Measurements from ENCODE around the gene IZUMO1. TPM values are rescaled to one million over a fixed set of nuclear protein-coding genes. Genes with fewer than 3 reads are reported as not detected.
A peak's percentile ranks its signal among the peaks of the same experiment; 100 is the strongest.

Gene IZUMO1
- total and polyA plus RNA-seq, 9 of the 15 experiments (the other 6 are each of a cell fraction or from before 2014, with no cell fraction given) = 0.14 to 2.1 (median 0.73) TPM

DNA sequence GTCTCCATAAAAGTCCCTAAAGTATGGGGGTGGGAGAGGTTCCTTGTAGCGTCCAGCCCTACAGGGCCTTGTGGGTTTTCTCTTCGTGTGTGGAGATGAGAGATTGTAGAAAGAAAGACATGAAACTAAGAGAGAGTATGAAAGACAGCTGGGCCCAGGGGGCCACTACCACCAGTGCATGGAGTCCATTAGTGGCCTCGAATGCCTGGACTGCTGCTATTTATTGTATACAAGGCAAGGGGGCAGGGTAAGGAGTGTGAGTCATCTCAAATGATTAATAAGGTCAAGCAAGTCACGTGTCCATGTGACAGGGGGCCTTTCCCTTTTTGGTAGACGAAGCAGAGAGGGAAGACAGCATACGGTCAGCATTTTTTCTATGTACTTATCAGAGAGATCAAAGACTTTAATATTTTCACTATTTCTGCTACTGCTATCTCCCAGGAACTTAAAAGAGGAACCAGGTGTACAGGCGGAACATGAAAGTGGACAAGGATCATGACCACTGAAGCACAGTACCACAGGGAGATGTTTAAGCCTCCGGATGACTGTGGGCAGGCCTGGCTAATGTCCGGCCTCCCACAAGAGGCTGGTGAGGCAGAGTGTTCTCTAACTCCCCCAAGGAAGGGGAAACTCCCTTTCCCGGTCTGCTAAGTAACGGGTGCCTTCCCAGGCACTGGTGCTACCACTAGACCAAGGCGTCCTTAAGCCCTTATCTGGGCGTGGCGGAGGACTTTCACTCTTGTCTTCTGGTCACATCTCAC is 34.1 kb upstream of the IZUMO1 start (continued):
- TF ChIP-seq, protein P1, sequence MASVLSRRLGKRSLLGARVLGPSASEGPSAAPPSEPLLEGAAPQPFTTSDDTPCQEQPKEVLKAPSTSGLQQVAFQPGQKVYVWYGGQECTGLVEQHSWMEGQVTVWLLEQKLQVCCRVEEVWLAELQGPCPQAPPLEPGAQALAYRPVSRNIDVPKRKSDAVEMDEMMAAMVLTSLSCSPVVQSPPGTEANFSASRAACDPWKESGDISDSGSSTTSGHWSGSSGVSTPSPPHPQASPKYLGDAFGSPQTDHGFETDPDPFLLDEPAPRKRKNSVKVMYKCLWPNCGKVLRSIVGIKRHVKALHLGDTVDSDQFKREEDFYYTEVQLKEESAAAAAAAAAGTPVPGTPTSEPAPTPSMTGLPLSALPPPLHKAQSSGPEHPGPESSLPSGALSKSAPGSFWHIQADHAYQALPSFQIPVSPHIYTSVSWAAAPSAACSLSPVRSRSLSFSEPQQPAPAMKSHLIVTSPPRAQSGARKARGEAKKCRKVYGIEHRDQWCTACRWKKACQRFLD (CRISPR knock-in tag; IDR thresholded peaks at IDR 0.05) = 0 out of 2 replicates have a peak, but pooled peaks have one; percentile 82
- TF ChIP-seq ERF (CRISPR knock-in tag; IDR thresholded peaks at IDR 0.05) (no peak), MAX (CRISPR knock-in tag; IDR thresholded peaks at IDR 0.05) (peak; percentile 35; the same call in 1 of the 2 replicates), PRMT5 (CRISPR knock-in tag; IDR thresholded peaks at IDR 0.05) (no peak), POLR2G (IDR thresholded peaks at IDR 0.05; ENCODE audit: low read depth, low read length) (peak; percentile 46; the same call in 1 of the 2 replicates), ZNF212 (CRISPR knock-in tag; IDR thresholded peaks at IDR 0.05) (no peak), ELF2 (CRISPR knock-in tag; IDR thresholded peaks at IDR 0.05) (0 out of 2 replicates have a peak, but pooled peaks have one; percentile 22), ZNF644 (tag; IDR thresholded peaks at IDR 0.05; ENCODE audit: low read depth) (peak; percentile 63; the same call in 1 of the 2 replicates), BDP1 (IDR thresholded peaks at IDR 0.05; ENCODE audit: insufficient read depth, insufficient read length) (no peak), POU5F1 (IDR thresholded peaks at IDR 0.05; ENCODE audit: borderline replicate concordance, low read depth, low read length, partially characterized antibody) (no peak), HMG20B (CRISPR knock-in tag; IDR thresholded peaks at IDR 0.05) (no peak), ZNF431 (CRISPR knock-in tag; IDR thresholded peaks at IDR 0.05) (no peak), SOX6 (IDR thresholded peaks at IDR 0.05) (peak; percentile 62), EWSR1 (IDR thresholded peaks at IDR 0.05; ENCODE audit: borderline replicate concordance, low read depth, partially characterized antibody) (no peak), MAFF (IDR thresholded peaks at IDR 0.05; ENCODE audit: low read length) (peak; percentile 66; the same call in 1 of the 2 replicates), TBP (optimal IDR thresholded peaks at IDR 0.05; ENCODE audit: low read depth, low read length) (peak; percentile 60), ATF6 (CRISPR knock-in tag; IDR thresholded peaks at IDR 0.05) (no peak), NCOR1 (IDR thresholded peaks at IDR 0.05) (peak; percentile 57), CREB1 (IDR thresholded peaks at IDR 0.05) (no peak), CREB1 (CRISPR knock-in tag; IDR thresholded peaks at IDR 0.05) (peak; percentile 51; the same call in 1 of the 2 replicates)
- TF ChIP-seq, protein P2, sequence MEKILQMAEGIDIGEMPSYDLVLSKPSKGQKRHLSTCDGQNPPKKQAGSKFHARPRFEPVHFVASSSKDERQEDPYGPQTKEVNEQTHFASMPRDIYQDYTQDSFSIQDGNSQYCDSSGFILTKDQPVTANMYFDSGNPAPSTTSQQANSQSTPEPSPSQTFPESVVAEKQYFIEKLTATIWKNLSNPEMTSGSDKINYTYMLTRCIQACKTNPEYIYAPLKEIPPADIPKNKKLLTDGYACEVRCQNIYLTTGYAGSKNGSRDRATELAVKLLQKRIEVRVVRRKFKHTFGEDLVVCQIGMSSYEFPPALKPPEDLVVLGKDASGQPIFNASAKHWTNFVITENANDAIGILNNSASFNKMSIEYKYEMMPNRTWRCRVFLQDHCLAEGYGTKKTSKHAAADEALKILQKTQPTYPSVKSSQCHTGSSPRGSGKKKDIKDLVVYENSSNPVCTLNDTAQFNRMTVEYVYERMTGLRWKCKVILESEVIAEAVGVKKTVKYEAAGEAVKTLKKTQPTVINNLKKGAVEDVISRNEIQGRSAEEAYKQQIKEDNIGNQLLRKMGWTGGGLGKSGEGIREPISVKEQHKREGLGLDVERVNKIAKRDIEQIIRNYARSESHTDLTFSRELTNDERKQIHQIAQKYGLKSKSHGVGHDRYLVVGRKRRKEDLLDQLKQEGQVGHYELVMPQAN (IDR thresholded peaks at IDR 0.05; ENCODE audit: borderline replicate concordance) = no peak
- TF ChIP-seq, protein P3, sequence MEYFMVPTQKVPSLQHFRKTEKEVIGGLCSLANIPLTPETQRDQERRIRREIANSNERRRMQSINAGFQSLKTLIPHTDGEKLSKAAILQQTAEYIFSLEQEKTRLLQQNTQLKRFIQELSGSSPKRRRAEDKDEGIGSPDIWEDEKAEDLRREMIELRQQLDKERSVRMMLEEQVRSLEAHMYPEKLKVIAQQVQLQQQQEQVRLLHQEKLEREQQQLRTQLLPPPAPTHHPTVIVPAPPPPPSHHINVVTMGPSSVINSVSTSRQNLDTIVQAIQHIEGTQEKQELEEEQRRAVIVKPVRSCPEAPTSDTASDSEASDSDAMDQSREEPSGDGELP (CRISPR knock-in tag; IDR thresholded peaks at IDR 0.05; ENCODE audit: borderline replicate concordance) = peak; percentile 65; the same call in 1 of the 2 replicates
